Measurements from ENCODE around the gene TFEB.

DNA sequence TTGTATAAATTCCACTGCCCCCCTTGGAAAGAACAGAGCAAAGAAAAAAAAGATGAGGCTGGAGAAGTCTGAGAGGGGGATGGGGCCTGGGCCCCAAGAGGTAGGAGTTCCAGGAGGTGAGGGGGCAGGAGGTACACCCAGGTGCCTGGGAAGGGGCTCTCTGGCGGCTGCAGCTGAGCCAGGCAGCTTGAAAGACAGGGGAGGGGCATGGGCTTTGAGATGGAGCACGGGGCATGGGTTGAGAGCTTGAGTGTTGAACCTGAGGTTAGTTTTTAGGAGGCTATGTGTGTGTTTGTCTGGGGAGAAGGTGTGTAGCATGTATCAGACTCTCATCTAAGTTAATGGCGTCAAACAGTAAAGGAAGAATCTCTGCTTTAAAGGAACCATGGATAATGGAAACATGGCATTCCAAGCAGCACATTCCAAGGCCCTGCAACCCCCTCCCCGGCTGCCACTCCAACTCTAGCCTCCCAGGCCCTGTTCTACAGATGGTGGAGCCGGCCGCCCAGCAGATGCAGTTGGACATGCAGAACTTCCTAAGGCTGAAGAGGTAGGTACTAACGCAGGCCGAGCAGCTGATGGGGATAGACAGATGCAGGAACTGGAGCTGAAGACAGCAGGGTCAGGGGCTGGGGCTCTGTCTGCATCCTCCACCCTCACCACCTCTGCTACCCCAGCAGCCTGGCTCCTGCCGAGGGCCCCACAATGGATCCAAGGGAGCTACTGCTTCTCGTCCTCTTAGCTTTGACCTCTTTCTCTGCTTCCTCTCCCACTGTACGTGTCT, 55.0 kb downstream of the TFEB start:
- TF ChIP-seq, protein P1, sequence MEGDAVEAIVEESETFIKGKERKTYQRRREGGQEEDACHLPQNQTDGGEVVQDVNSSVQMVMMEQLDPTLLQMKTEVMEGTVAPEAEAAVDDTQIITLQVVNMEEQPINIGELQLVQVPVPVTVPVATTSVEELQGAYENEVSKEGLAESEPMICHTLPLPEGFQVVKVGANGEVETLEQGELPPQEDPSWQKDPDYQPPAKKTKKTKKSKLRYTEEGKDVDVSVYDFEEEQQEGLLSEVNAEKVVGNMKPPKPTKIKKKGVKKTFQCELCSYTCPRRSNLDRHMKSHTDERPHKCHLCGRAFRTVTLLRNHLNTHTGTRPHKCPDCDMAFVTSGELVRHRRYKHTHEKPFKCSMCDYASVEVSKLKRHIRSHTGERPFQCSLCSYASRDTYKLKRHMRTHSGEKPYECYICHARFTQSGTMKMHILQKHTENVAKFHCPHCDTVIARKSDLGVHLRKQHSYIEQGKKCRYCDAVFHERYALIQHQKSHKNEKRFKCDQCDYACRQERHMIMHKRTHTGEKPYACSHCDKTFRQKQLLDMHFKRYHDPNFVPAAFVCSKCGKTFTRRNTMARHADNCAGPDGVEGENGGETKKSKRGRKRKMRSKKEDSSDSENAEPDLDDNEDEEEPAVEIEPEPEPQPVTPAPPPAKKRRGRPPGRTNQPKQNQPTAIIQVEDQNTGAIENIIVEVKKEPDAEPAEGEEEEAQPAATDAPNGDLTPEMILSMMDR (conservative IDR thresholded peaks at IDR 0.05; ENCODE audit: low read depth, low read length), result no peak
- no peak for TF ChIP-seq EZH2 (IDR thresholded peaks at IDR 0.05; ENCODE audit: borderline replicate concordance, low read depth, low read length, poor library complexity, severe bottlenecking)
